ENCODE measurements around the gene SETD2. TPM values are rescaled to one million over a fixed set of nuclear protein-coding genes. Genes with fewer than 3 reads are reported as not detected.

Gene SETD2
- total RNA-seq, 1 experiment from 2014 or later: 47.7 TPM

GRCh38 chr3:46971742-46972141 is 192.2 kb downstream of the SETD2 start:
- intact Hi-C loops (cut with micrococcal nuclease; ENCODE audit: unreplicated experiment): no loop called here
- H3K4me3 ChIP-seq: no peak overlapping the region
- no peaks in the 10 kb centered on the region for H3K9me2 ChIP-seq (ENCODE audit: insufficient read depth)
- no peak for TF ChIP-seq EZH2 (IDR thresholded peaks at IDR 0.05; ENCODE audit: low read depth)
- TF ChIP-seq CTCF (conservative IDR thresholded peaks at IDR 0.05): no peak
- CTCF ChIA-PET: no interaction called here
- BruUV-seq (replicated peaks): no TSS peak
- POLR2A ChIA-PET (ENCODE audit: unreplicated experiment): no interaction called here
- peaks cover 2% of the 10 kb centered on the region; the same call in 1 of the 2 replicates for H3F3A ChIP-seq (ENCODE audit: insufficient read depth, low read depth)
- no peak overlapping the region for H3K27ac ChIP-seq
- H3K36me3 ChIP-seq (ENCODE audit: low read depth): no peaks in the 10 kb centered on the region; the same call in 1 of the 2 replicates
- peaks cover 96% of the 10 kb centered on the region for H3K79me2 ChIP-seq (ENCODE audit: low read depth)
- H3K4me2 ChIP-seq: no peak overlapping the region
- peaks cover 6% of the 10 kb centered on the region for H3K4me1 ChIP-seq (replicated peaks; ENCODE audit: insufficient read depth)
- peaks cover 80% of the 10 kb centered on the region for H4K20me1 ChIP-seq (ENCODE audit: insufficient read depth)
- H2AFZ ChIP-seq: no peak overlapping the region
- H3K9me3 ChIP-seq (ENCODE audit: insufficient read depth, low read depth): no peaks in the 10 kb centered on the region
- no peaks in the 10 kb centered on the region for H3K27me3 ChIP-seq (ENCODE audit: insufficient read depth, low read depth)
- DNase-seq: no peak

- H3F3A ChIP-seq (ENCODE audit: insufficient read depth, low read depth): peaks cover 2% of the 10 kb centered on the region; the same call in 1 of the 2 replicates
- intact Hi-C loops (cut with micrococcal nuclease; ENCODE audit: unreplicated experiment): no loop called here
- no peaks in the 10 kb centered on the region for H3K27me3 ChIP-seq (ENCODE audit: insufficient read depth, low read depth)
- TF ChIP-seq CTCF (conservative IDR thresholded peaks at IDR 0.05): no peak
- TF ChIP-seq EZH2 (IDR thresholded peaks at IDR 0.05; ENCODE audit: low read depth): no peak
- H3K4me3 ChIP-seq: no peak overlapping the region
- peaks cover 6% of the 10 kb centered on the region for H3K4me1 ChIP-seq (replicated peaks; ENCODE audit: insufficient read depth)
- H3K36me3 ChIP-seq (ENCODE audit: low read depth): no peaks in the 10 kb centered on the region; the same call in 1 of the 2 replicates
- no peak overlapping the region for H3K27ac ChIP-seq
- no peaks in the 10 kb centered on the region for H3K9me2 ChIP-seq (ENCODE audit: insufficient read depth)
- H3K79me2 ChIP-seq (ENCODE audit: low read depth): peaks cover 100% of the 10 kb centered on the region
- POLR2A ChIA-PET (ENCODE audit: unreplicated experiment): no interaction called here
- H3K4me2 ChIP-seq: no peak overlapping the region
- CTCF ChIA-PET: no interaction called here
- no peaks in the 10 kb centered on the region for H3K9me3 ChIP-seq (ENCODE audit: insufficient read depth, low read depth)
- no TSS peak for BruUV-seq (replicated peaks)
- H2AFZ ChIP-seq: no peak overlapping the region
- peaks cover 82% of the 10 kb centered on the region for H4K20me1 ChIP-seq (ENCODE audit: insufficient read depth)
- DNase-seq: no peak
These were observed 192.8 kb downstream of the SETD2 start for GRCh38 chr3:46971151-46971550.

DNA sequence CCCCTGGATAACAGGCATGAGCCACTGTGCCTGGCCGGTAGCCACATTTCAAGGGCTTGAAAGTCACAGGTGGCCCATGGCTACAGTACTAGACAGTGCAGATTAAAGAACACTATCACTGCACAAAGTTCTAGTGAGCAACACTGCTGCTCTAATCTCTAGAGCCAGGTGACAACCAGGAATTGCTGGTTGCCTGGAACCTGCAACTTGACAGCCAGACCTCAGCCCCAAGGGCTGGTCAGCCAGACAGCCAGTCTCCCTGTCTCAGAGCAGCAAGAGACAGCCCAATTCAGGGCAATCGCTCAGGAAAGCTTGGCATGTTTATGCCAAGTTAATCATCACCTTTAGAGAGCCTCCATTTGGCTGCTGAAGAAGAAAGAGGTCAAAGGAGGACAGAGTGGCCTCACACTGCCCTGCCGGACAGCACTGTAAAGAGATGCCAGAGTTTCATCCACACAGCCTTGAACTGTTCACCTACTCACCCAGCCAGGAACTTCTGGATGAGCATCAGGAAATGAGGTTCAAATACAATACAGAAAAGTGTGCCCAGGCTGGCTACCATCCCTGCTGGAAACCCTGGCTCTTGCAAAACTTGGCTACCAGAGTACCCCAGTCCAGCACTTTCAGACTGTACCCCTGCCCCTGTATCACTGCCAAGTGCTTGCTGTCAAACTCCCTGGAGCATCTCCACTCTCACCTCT is 193.4 kb downstream of the SETD2 start:
- Histone ChIP-seq H4K20me1 (ENCODE audit: insufficient read depth) (peaks cover 86% of the 10 kb centered on the region), H3K4me3 (no peak overlapping the region), H3K9me2 (ENCODE audit: insufficient read depth) (no peaks in the 10 kb centered on the region), H3K9me3 (ENCODE audit: insufficient read depth, low read depth) (no peaks in the 10 kb centered on the region), H3K79me2 (ENCODE audit: low read depth) (peaks cover 100% of the 10 kb centered on the region), H2AFZ (no peak overlapping the region), H3K27ac (no peak overlapping the region), H3K4me2 (no peak overlapping the region), H3K4me1 (replicated peaks; ENCODE audit: insufficient read depth) (peaks cover 9% of the 10 kb centered on the region), H3K27me3 (ENCODE audit: insufficient read depth, low read depth) (no peaks in the 10 kb centered on the region), H3F3A (ENCODE audit: insufficient read depth, low read depth) (peaks cover 2% of the 10 kb centered on the region; the same call in 1 of the 2 replicates), H3K36me3 (ENCODE audit: low read depth) (no peaks in the 10 kb centered on the region; the same call in 1 of the 2 replicates)
- ChIA-PET POLR2A (ENCODE audit: unreplicated experiment) (interaction anchor here (0.6 kb wide), 1 partner anchor 23 kb away, joined by 8 read pairs; no protein-coding TSS in a partner anchor), CTCF (no interaction called here)
- BruUV-seq (replicated peaks): no TSS peak
- no peak for DNase-seq
- TF ChIP-seq CTCF (conservative IDR thresholded peaks at IDR 0.05): no peak
- no peak for TF ChIP-seq EZH2 (IDR thresholded peaks at IDR 0.05; ENCODE audit: low read depth)
- intact Hi-C loops (cut with micrococcal nuclease; ENCODE audit: unreplicated experiment): no loop called here

Data from PC-9 (cell line).